Gastroesophageal sphincter (tissue), 4 donors: ENCODE results near the gene RPP14. TPM values are rescaled to one million over a fixed set of nuclear protein-coding genes. Genes with fewer than 3 reads are reported as not detected.

Experiments
- ATAC-seq: fragments of 150-250 bp; one replicate; pipeline ENCODE4 v1.9.1; 2016; ENCODE audit warnings: mild to moderate bottlenecking, moderate library complexity
- H3K27ac ChIP-seq, 4 donors: fragments of 200-600 bp; sonication (generic) in 3 of 4; 1 replicate in 3 of 4; 2 replicates in 1 of 4; pipeline ENCODE4 v1.5.1; 2016 to 2019
- H3K27me3 ChIP-seq: fragments of 200-600 bp; sonication (generic); one replicate; pipeline ENCODE4 v1.5.1; 2019
- H3K36me3 ChIP-seq, 2 donors: fragments of 200-600 bp; sonication (generic); one replicate each; pipeline ENCODE4 v1.5.1; 2019; ENCODE audit warnings: control low read depth in 1 of 2
- H3K4me1 ChIP-seq, 3 donors: fragments of 200-600 bp; sonication (generic); 1 replicate in 2 of 3; 2 replicates in 1 of 3; pipeline ENCODE4 v1.5.1; 2016 to 2019; ENCODE audit warnings: control low read depth in 2 of 3
- H3K4me3 ChIP-seq, 2 donors: fragments of 200-600 bp; sonication (generic); one replicate each; pipeline ENCODE4 v1.5.1; 2019; ENCODE audit warnings: mild to moderate bottlenecking in 1 of 2, moderate library complexity in 1 of 2
- H3K9me3 ChIP-seq, 3 donors: fragments of 200-600 bp; sonication (generic); one replicate each; pipeline ENCODE4 v1.5.1; 2017 to 2019; ENCODE audit warnings: control low read depth in 2 of 3
- EP300 ChIP-seq: sonication (generic); formaldehyde crosslinking; IDR thresholded peaks from one replicate; pipeline ENCODE4 v1.6.1; 2017; ENCODE audit warnings: antibody characterized with exemption, mild to moderate bottlenecking
- POLR2A ChIP-seq, 2 donors: fragments of 450-650 bp; IDR thresholded peaks; one replicate each; pipeline ENCODE4 v1.6.1; 2017; ENCODE audit warnings: antibody characterized with exemption in 2 of 2, mild to moderate bottlenecking in 2 of 2, moderate library complexity in 1 of 2
- POLR2AphosphoS5 ChIP-seq: sonication (generic); formaldehyde crosslinking; IDR thresholded peaks from one replicate; pipeline ENCODE4 v1.6.1; 2017; ENCODE audit warnings: antibody characterized with exemption
- WGBS, 2 donors: methylation state at CpG; one replicate each; pipeline ENCODE4 v1.1.5; 2018; ENCODE audit warnings: low coverage in 1 of 2; 5-methylcytosine and 5-hydroxymethylcytosine counted together
- total RNA-seq, 4 donors: library from RNA; depleted of rRNA; stranded (reverse); fragments of >200 nt; gene quantifications; one replicate each; pipeline ENCODE4 v1.1.0, GENCODE V29; 2016
- TF ChIP-seq, protein P1 (sequence below), 4 experiments: fragments of 200-600 bp in 2 of 4; fragments of 450-650 bp in 2 of 4; sonication (generic) in 1 of 4; IDR thresholded peaks; one replicate each; pipeline ENCODE4 v1.5.1; 2017 to 2019; ENCODE audit warnings: antibody characterized with exemption in 4 of 4, mild to moderate bottlenecking in 2 of 4, moderate library complexity in 2 of 4

The RPP14 gene
- total RNA-seq, 4 donors from 2014 or later = 12.3 to 14.4 (median 14.1) TPM

DNA sequence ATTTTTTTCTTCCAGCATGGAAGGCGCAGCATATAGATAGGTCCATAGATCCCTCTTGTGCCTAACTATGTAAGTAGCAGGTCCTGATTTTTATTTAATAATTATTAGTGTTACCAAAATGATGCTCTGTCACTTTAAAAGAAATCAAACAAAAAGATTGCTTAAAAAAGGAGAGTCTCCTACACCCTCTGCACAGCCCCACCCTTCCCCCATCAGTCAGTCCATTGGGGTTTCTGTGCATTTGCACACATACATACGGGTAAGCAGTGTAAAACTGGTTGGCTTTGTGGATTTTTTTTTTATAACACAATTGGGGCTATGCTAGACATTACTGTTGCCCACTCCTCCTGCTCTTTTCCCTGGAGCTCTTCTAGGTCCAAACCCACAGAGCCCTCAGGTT lies 7.0 kb upstream of the RPP14 start:
- Histone ChIP-seq H3K4me3 (no peak overlapping the region), H3K36me3 (peaks cover 0 to 2% of the 10 kb centered on the region in 2 donors), H3K9me3 (no peaks in the 10 kb centered on the region), H3K27me3 (peaks cover 34% of the 10 kb centered on the region), H3K27ac (no peak overlapping the region), H3K4me1 (peaks cover 0 to 7% (median 0%) of the 10 kb centered on the region in 3 donors)
- no peak for TF ChIP-seq POLR2A (IDR thresholded peaks at IDR 0.05)
- 58 to 66% methylated on average over 2 of the region's 2 CpGs for WGBS, 2 donors
- ATAC-seq = no peak

DNA sequence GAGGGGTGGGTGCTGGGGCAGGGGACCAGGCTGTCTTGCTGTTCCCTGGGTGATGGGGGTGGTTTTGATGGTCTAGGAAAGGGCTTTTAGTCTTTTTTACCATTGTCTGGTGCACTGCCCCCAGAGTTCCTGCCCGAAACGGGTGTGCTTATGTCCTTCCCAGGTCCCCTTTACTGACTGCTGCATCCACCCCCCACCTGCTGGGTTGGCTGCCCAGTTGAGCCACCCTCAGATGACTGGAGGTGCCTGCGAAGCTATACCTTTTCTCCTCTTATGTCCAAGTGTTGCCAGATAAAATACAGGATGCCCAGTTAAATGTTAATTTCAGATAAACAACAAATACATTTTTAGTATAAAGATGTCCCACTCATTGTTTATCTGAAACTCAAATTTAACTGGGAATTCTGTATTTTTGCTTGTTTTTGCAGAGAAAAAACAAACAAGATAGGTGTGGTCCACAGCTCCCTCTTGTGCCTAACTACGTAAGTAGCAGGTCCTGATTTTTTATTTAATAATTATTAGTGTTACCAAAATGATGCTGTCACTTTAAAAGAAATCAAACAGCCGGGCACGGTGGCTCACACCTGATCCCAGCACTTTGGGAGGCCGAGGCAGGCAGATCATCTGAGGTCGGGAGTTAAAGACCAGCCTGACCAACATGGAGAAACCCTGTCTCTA lies 6.1 kb upstream of the RPP14 start:
- TF ChIP-seq, protein P1, sequence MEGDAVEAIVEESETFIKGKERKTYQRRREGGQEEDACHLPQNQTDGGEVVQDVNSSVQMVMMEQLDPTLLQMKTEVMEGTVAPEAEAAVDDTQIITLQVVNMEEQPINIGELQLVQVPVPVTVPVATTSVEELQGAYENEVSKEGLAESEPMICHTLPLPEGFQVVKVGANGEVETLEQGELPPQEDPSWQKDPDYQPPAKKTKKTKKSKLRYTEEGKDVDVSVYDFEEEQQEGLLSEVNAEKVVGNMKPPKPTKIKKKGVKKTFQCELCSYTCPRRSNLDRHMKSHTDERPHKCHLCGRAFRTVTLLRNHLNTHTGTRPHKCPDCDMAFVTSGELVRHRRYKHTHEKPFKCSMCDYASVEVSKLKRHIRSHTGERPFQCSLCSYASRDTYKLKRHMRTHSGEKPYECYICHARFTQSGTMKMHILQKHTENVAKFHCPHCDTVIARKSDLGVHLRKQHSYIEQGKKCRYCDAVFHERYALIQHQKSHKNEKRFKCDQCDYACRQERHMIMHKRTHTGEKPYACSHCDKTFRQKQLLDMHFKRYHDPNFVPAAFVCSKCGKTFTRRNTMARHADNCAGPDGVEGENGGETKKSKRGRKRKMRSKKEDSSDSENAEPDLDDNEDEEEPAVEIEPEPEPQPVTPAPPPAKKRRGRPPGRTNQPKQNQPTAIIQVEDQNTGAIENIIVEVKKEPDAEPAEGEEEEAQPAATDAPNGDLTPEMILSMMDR (IDR thresholded peaks at IDR 0.05) = peak; percentile 20 to 65 (median 62)
- TF ChIP-seq EP300 = no peak
- TF ChIP-seq POLR2AphosphoS5 = no peak
- TF ChIP-seq POLR2A (IDR thresholded peaks at IDR 0.05) = no peak
- Histone ChIP-seq H3K36me3 (no peaks in the 10 kb centered on the region), H3K27ac (no peak overlapping the region), H3K4me1 (peaks cover 0 to 7% (median 0%) of the 10 kb centered on the region in 3 donors), H3K27me3 (peaks cover 34% of the 10 kb centered on the region), H3K9me3 (no peaks in the 10 kb centered on the region), H3K4me3 (no peak overlapping the region)
- ATAC-seq = no peak
- WGBS, 2 donors = 0 to 3% methylated on average over 5 to 7 of the region's 8 CpGs

GRCh38 chr3:58307639-58308215 lies 1.7 kb downstream of the RPP14 start:
- Histone ChIP-seq H3K4me1 (peaks cover 7 to 47% (median 16%) of the 10 kb centered on the region in 3 donors), H3K27ac (peak overlapping the region; percentile 68 to 97 (median 95)), H3K36me3 (peaks cover 0 to 37% of the 10 kb centered on the region in 2 donors), H3K27me3 (peaks cover 4% of the 10 kb centered on the region), H3K9me3 (no peaks in the 10 kb centered on the region), H3K4me3 (peak overlapping the region; percentile 61 to 83)
- WGBS, 2 donors = 21 to 25% methylated on average over 8 to 10 of the region's 10 CpGs
- TF ChIP-seq, protein P1 (IDR thresholded peaks at IDR 0.05) = peak; percentile 13 to 53 (median 44)
- TF ChIP-seq POLR2AphosphoS5 = peak; percentile 17
- no peak for TF ChIP-seq EP300
- no peak for ATAC-seq

DNA sequence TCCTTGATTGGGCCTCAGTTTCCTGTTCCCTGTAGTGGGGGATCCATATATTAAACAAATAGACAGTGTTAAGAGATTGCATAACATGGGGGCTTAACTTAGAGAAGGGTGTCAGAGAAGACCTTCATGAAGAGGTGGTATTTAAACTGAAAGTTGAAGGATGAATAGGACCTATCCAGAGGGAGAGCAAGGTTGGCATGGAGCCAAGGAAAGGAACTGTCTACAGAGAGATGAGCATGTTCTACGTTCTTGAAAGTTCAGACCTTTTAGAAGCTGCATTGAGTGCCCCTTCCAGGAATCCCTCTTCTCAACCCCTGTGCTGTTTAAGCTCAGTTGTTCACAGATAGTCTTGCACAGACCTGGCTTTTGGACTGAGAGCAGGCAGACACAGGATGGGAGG lies 2.7 kb downstream of the RPP14 start:
- peak overlapping the region in 3 of 4 donors; percentile 23 to 95 (median 48) for H3K27ac ChIP-seq
- H3K27me3 ChIP-seq = no peaks in the 10 kb centered on the region
- 18 to 25% methylated on average over 1 of the region's 1 CpG for WGBS, 2 donors
- ATAC-seq = no peak
- peaks cover 0 to 47% of the 10 kb centered on the region in 2 donors for H3K36me3 ChIP-seq
- H3K4me1 ChIP-seq = peaks cover 7 to 51% (median 16%) of the 10 kb centered on the region in 3 donors
- H3K4me3 ChIP-seq = peak overlapping the region in 1 of 2 donors; percentile 83
- H3K9me3 ChIP-seq = no peaks in the 10 kb centered on the region
- TF ChIP-seq POLR2AphosphoS5 = no peak

DNA sequence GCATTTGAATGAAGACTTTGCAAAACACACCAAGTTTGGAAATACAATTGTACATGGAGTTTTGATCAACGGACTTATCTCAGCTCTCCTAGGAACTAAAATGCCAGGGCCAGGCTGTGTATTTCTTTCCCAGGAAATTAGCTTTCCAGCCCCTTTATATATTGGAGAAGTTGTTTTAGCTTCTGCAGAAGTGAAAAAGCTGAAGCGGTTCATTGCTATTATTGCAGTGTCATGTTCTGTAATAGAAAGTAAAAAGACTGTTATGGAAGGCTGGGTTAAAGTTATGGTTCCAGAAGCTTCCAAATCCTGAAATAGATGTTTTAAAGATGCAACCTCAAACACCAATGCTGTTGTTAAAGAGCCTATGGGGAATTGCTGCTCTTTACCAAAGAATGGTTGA lies 11.8 kb downstream of the RPP14 start:
- Histone ChIP-seq H3K27ac (no peak overlapping the region), H3K27me3 (no peaks in the 10 kb centered on the region), H3K36me3 (peaks cover 7 to 72% of the 10 kb centered on the region in 2 donors), H3K4me3 (no peak overlapping the region), H3K9me3 (no peaks in the 10 kb centered on the region), H3K4me1 (peaks cover 0 to 11% (median 0%) of the 10 kb centered on the region in 3 donors)
- no peak for ATAC-seq
- TF ChIP-seq POLR2AphosphoS5 (no peak), POLR2A (IDR thresholded peaks at IDR 0.05) (no peak), EP300 (no peak)
- TF ChIP-seq, protein P1 (IDR thresholded peaks at IDR 0.05) = no peak
- WGBS, 2 donors = 85 to 92% methylated on average over 2 of the region's 2 CpGs

GRCh38 chr3:58321791-58322190 lies 15.7 kb downstream of the RPP14 start:
- H3K36me3 ChIP-seq = peaks cover 7 to 32% of the 10 kb centered on the region in 2 donors
- H3K4me3 ChIP-seq = no peak overlapping the region

More at GRCh38 chr3:58321791-58322190, 15.7 kb downstream of the RPP14 start:
- peaks cover 0 to 35% (median 0%) of the 10 kb centered on the region in 3 donors for H3K4me1 ChIP-seq
- TF ChIP-seq, protein P1 (IDR thresholded peaks at IDR 0.05) = no peak
- no peak for TF ChIP-seq EP300
- no peak for TF ChIP-seq POLR2A (IDR thresholded peaks at IDR 0.05)
- no peak for TF ChIP-seq POLR2AphosphoS5
- H3K27me3 ChIP-seq = no peaks in the 10 kb centered on the region
- 86 to 92% methylated on average over 2 to 7 of the region's 7 CpGs for WGBS, 2 donors
- H3K27ac ChIP-seq = no peak overlapping the region
- H3K9me3 ChIP-seq = no peaks in the 10 kb centered on the region
- no peak for ATAC-seq
